HCT116 (cell line): ENCODE measurements around the gene SLC4A4. TPM values are rescaled to one million over a fixed set of nuclear protein-coding genes. Genes with fewer than 3 reads are reported as not detected.

Source experiments
- ATAC-seq: fragments of 200-7000 bp; cut with Tn5 transposase; 2 replicates; pipeline ENCODE4 v1.9.1; 2020; ENCODE audit warnings: mild to moderate bottlenecking, moderate library complexity
- BruUV-seq: library from RNA; stranded (reverse); fragments of 400-500 nt; replicated peaks from 2 replicates; lab custom pipeline; 2021; lab: Mats Ljungman, UMichigan
- CTCF ChIA-PET: fragments of 300-600 bp; sonication (Branson Sonifier 250); formaldehyde crosslinking; loops from one replicate; lab custom pipeline; 2021; ENCODE audit warnings: antibody characterized with exemption; lab: Charles Lee
- POLR2A ChIA-PET: fragments of 300-600, 350-600 bp; sonication (Branson Sonifier 250); formaldehyde crosslinking; loops from one replicate; lab custom pipeline; 2021; ENCODE audit warnings: antibody characterized with exemption; lab: Charles Lee
- RAD21 ChIA-PET, 2 experiments: fragments of 300-600 bp; sonication (Branson Sonifier 250); formaldehyde crosslinking; loops; one replicate each; lab custom pipeline; 2023; ENCODE audit warnings: low total read pairs in 2 of 2; ENCODE audit not compliant: uncharacterized antibody in 2 of 2, unreplicated experiment in 2 of 2, low non-redundant PET in 1 of 2; lab: Charles Lee
- DNase-seq: peaks from one replicate; pipeline ENCODE4 v3.0.0-alpha.2; 2010; ENCODE audit warnings: low read depth, low spot score
- H2AFZ ChIP-seq: fragments of 200-600 bp; shearing (Covaris generic), sonication (generic); 2 replicates; pipeline ENCODE4 v1.6.1; 2017; ENCODE audit warnings: low read depth, mixed run types, mixed read lengths, antibody characterized with exemption, low read length; ENCODE audit not compliant: poor library complexity, severe bottlenecking
- H3K27ac ChIP-seq: 2 replicates; pipeline ENCODE4 v1.5.1; 2012; ENCODE audit warnings: low read depth, low read length
- H3K27me3 ChIP-seq: fragments of 200-600 bp; sonication (generic); 2 replicates; pipeline ENCODE4 v1.6.1; 2016; ENCODE audit warnings: mixed run types, low read length, mixed read lengths; ENCODE audit not compliant: insufficient read depth
- H3K36me3 ChIP-seq, 2 experiments: fragments of 200-500 bp in 1 of 2; fragments of 200-600 bp in 1 of 2; sonication (Bioruptor generic) in 1 of 2; sonication (generic) in 1 of 2; 2 replicates each; pipeline versions ENCODE4 v1.5.1 to v1.6.1; 2014 to 2016; ENCODE audit warnings: low read length in 2 of 2, inconsistent platforms in 1 of 2, mixed read lengths in 1 of 2, mixed run types in 1 of 2; ENCODE audit not compliant: insufficient read depth in 2 of 2, control insufficient read depth in 1 of 2
- H3K4me1 ChIP-seq, 2 experiments: fragments of 200-600 bp in 1 of 2; sonication (generic) in 1 of 2; 2 replicates each; pipeline versions ENCODE4 v1.5.1 to v1.6.1; 2012 to 2017; ENCODE audit warnings: low read length in 2 of 2, inconsistent platforms in 1 of 2, mild to moderate bottlenecking in 1 of 2, mixed read lengths in 1 of 2, mixed run types in 1 of 2, moderate library complexity in 1 of 2; ENCODE audit not compliant: insufficient read depth in 2 of 2, control insufficient read depth in 1 of 2
- H3K4me2 ChIP-seq: fragments of 200-600 bp; sonication (generic); 2 replicates; pipeline ENCODE4 v1.6.1; 2017; ENCODE audit warnings: mixed run types, low read length, mixed read lengths
- H3K4me3 ChIP-seq, 2 experiments: fragments of 200-600 bp in 1 of 2; sonication (generic) in 1 of 2; replicated peaks in 1 of 2; 2 replicates each; pipeline ENCODE4 v1.5.1; 2011 to 2016; ENCODE audit warnings: low read length in 2 of 2, control low read depth in 1 of 2, low read depth in 1 of 2, mild to moderate bottlenecking in 1 of 2, mixed read lengths in 1 of 2, mixed run types in 1 of 2
- H3K79me2 ChIP-seq: fragments of 200-600 bp; sonication (generic); 2 replicates; pipeline ENCODE4 v1.6.1; 2017; ENCODE audit warnings: mild to moderate bottlenecking, mixed run types, low read length, moderate library complexity, mixed read lengths; ENCODE audit not compliant: insufficient read depth
- H3K9ac ChIP-seq: fragments of 200-600 bp; sonication (generic); 2 replicates; pipeline ENCODE4 v1.6.1; 2016; ENCODE audit warnings: low read length, mixed read lengths
- H3K9me2 ChIP-seq: fragments of 200-600 bp; sonication (generic), shearing (Covaris generic); 2 replicates; pipeline ENCODE4 v1.6.1; 2017; ENCODE audit warnings: mixed run types, mild to moderate bottlenecking, moderate library complexity; ENCODE audit not compliant: insufficient read depth
- H3K9me3 ChIP-seq, 2 experiments: fragments of 200-500 bp in 1 of 2; fragments of 200-600 bp in 1 of 2; sonication (Bioruptor generic) in 1 of 2; sonication (generic) in 1 of 2; 2 replicates each; pipeline ENCODE4 v1.6.1; 2014 to 2017; ENCODE audit warnings: low read length in 2 of 2, mixed read lengths in 2 of 2, inconsistent platforms in 1 of 2, low read depth in 1 of 2, mild to moderate bottlenecking in 1 of 2, mixed run types in 1 of 2, moderate library complexity in 1 of 2; ENCODE audit not compliant: control insufficient read depth in 1 of 2, insufficient read depth in 1 of 2
- H4K20me1 ChIP-seq: fragments of 200-600 bp; sonication (generic), shearing (Covaris generic); 2 replicates; pipeline ENCODE4 v1.6.1; 2017; ENCODE audit warnings: mixed run types, mild to moderate bottlenecking, moderate library complexity; ENCODE audit not compliant: insufficient read depth
- CBX3 ChIP-seq: IDR thresholded peaks from 2 replicates; pipeline ENCODE4 v1.6.1; 2012; ENCODE audit warnings: low read depth
- EGR1 ChIP-seq: IDR thresholded peaks from 2 replicates; pipeline ENCODE4 v1.6.1; 2012; ENCODE audit warnings: low read depth
- EZH2 ChIP-seq: fragments of 200-600 bp; sonication (generic); IDR thresholded peaks from 2 replicates; pipeline ENCODE4 v1.6.1; 2017; ENCODE audit warnings: antibody characterized with exemption, mixed run types
- JUND ChIP-seq: IDR thresholded peaks from 2 replicates; pipeline ENCODE4 v1.6.1; 2012
- POLR2AphosphoS5 ChIP-seq: IDR thresholded peaks from 2 replicates; pipeline ENCODE4 v1.6.1; 2011; ENCODE audit warnings: mild to moderate bottlenecking, low read depth, low read length, moderate library complexity
- RAD21 ChIP-seq: IDR thresholded peaks from 2 replicates; pipeline ENCODE4 v1.6.1; 2012; ENCODE audit warnings: low read depth, mild to moderate bottlenecking
- SIN3A ChIP-seq: IDR thresholded peaks from 2 replicates; pipeline ENCODE4 v1.6.1; 2012; ENCODE audit warnings: low read depth
- SRF ChIP-seq: IDR thresholded peaks from 2 replicates; pipeline ENCODE4 v1.6.1; 2012; ENCODE audit warnings: low read depth
- TCF7L2 ChIP-seq: IDR thresholded peaks from 2 replicates; pipeline ENCODE4 v1.7.0; 2011; ENCODE audit warnings: borderline replicate concordance, inconsistent platforms; ENCODE audit not compliant: insufficient read depth, insufficient read length; ENCODE audit errors: extremely low read depth
- ZFX ChIP-seq: fragments of 450-650 bp; IDR thresholded peaks from 2 replicates; pipeline ENCODE4 v1.6.1; 2017
- intact Hi-C: fragments of 100-400 bp; cut with micrococcal nuclease; formaldehyde crosslinking; loops from 2 replicates; pipeline ENCODE4 v1.10.0; 2022
- total RNA-seq: library from RNA; stranded (reverse); gene quantifications from one replicate; pipeline ENCODE4 v1.2.1, GENCODE V29; 2021; ENCODE audit not compliant: unreplicated experiment
- TF ChIP-seq, protein P1 (sequence below): IDR thresholded peaks from 2 replicates; pipeline ENCODE4 v1.6.1; 2012
- TF ChIP-seq, protein P2 (sequence below): IDR thresholded peaks from 2 replicates; pipeline ENCODE4 v1.6.1; 2011; ENCODE audit warnings: mild to moderate bottlenecking, low read length, moderate library complexity; ENCODE audit not compliant: insufficient replicate concordance; ENCODE audit errors: extremely low read depth
- TF ChIP-seq, protein P3 (sequence below), 3 experiments: fragments of 200-600 bp in 1 of 3; sonication (generic) in 1 of 3; IDR thresholded peaks in 2 of 3; conservative IDR thresholded peaks in 1 of 3; 2 replicates each; pipeline ENCODE4 v1.5.1; 2012 to 2017; ENCODE audit warnings: low read depth in 2 of 3, low read length in 2 of 3, antibody characterized with exemption in 1 of 3, borderline replicate concordance in 1 of 3, control low read depth in 1 of 3, mild to moderate bottlenecking in 1 of 3, mixed read lengths in 1 of 3, mixed run types in 1 of 3, moderate library complexity in 1 of 3; ENCODE audit not compliant: insufficient read depth in 1 of 3

The SLC4A4 gene
- total RNA-seq, 1 experiment from 2014 or later, result 0.30 TPM

DNA sequence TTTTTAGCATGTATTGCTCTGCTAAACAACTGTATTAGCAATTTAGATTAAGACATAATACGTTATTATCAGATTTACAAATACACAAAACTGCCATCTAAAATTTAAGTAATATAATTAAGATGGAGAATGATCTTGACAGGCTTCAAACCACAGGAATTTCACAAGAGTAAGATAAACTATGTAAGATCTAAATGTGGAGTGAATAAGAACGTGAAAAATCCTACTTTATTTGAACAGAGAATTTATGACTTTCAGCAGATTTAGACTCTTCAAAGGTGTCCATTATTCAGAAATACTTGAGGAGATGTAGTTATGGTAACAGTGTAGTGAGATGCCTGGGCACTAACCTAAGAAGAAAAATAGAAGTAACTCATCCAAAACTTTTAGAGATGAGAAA lies 73.2 kb downstream of the SLC4A4 start:
- Histone ChIP-seq H3K4me1 (no peaks in the 10 kb centered on the region), H4K20me1 (no peaks in the 10 kb centered on the region), H3K9me2 (no peaks in the 10 kb centered on the region), H3K27me3 (no peaks in the 10 kb centered on the region), H3K9me3 (peaks cover 0 to 4% of the 10 kb centered on the region in 2 experiments; a peak in 1 of 4 replicates), H3K9ac (no peak overlapping the region), H3K36me3 (no peaks in the 10 kb centered on the region), H2AFZ (no peak overlapping the region), H3K79me2 (no peaks in the 10 kb centered on the region), H3K27ac (no peak overlapping the region), H3K4me3 (no peak overlapping the region), H3K4me2 (no peak overlapping the region)
- no TSS peak for BruUV-seq
- no peak for ATAC-seq
- no peak for DNase-seq
- ChIA-PET POLR2A (no interaction called here), RAD21 (no interaction called here), CTCF (no interaction called here)
- intact Hi-C loops, result no loop called here
- no peak for TF ChIP-seq EGR1
- TF ChIP-seq EZH2, result no peak
- no peak for TF ChIP-seq CBX3
- TF ChIP-seq, protein P1, sequence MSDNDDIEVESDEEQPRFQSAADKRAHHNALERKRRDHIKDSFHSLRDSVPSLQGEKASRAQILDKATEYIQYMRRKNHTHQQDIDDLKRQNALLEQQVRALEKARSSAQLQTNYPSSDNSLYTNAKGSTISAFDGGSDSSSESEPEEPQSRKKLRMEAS, result no peak
- no peak for TF ChIP-seq POLR2AphosphoS5
- no peak for TF ChIP-seq TCF7L2
- TF ChIP-seq, protein P2, sequence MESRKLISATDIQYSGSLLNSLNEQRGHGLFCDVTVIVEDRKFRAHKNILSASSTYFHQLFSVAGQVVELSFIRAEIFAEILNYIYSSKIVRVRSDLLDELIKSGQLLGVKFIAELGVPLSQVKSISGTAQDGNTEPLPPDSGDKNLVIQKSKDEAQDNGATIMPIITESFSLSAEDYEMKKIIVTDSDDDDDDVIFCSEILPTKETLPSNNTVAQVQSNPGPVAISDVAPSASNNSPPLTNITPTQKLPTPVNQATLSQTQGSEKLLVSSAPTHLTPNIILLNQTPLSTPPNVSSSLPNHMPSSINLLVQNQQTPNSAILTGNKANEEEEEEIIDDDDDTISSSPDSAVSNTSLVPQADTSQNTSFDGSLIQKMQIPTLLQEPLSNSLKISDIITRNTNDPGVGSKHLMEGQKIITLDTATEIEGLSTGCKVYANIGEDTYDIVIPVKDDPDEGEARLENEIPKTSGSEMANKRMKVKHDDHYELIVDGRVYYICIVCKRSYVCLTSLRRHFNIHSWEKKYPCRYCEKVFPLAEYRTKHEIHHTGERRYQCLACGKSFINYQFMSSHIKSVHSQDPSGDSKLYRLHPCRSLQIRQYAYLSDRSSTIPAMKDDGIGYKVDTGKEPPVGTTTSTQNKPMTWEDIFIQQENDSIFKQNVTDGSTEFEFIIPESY, result no peak
- TF ChIP-seq, protein P3, sequence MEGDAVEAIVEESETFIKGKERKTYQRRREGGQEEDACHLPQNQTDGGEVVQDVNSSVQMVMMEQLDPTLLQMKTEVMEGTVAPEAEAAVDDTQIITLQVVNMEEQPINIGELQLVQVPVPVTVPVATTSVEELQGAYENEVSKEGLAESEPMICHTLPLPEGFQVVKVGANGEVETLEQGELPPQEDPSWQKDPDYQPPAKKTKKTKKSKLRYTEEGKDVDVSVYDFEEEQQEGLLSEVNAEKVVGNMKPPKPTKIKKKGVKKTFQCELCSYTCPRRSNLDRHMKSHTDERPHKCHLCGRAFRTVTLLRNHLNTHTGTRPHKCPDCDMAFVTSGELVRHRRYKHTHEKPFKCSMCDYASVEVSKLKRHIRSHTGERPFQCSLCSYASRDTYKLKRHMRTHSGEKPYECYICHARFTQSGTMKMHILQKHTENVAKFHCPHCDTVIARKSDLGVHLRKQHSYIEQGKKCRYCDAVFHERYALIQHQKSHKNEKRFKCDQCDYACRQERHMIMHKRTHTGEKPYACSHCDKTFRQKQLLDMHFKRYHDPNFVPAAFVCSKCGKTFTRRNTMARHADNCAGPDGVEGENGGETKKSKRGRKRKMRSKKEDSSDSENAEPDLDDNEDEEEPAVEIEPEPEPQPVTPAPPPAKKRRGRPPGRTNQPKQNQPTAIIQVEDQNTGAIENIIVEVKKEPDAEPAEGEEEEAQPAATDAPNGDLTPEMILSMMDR (IDR thresholded peaks at IDR 0.05 in 2 of 3, conservative IDR thresholded peaks at IDR 0.05 in 1 of 3; ENCODE audit: borderline replicate concordance in 1 of 3, insufficient read depth in 1 of 3, low read depth in 2 of 3, low read length in 2 of 3), result no peak
- TF ChIP-seq RAD21, result no peak
- no peak for TF ChIP-seq JUND
- no peak for TF ChIP-seq ZFX
- TF ChIP-seq SIN3A, result no peak
- no peak for TF ChIP-seq SRF
